ENCODE results near the gene PCYT2.
A peak's percentile ranks its signal among the peaks of the same experiment; 100 is the strongest.

The PCYT2 gene

GRCh38 chr17:81942167-81942553 lies 31.0 kb upstream of the PCYT2 start:
- DNase-seq = no peak

GRCh38 chr17:81941484-81942166 lies 30.4 kb upstream of the PCYT2 start:
- no peak for DNase-seq

- DNase-seq = no peak
Observed at GRCh38 chr17:81940538-81941483, 29.6 kb upstream of the PCYT2 start.

GRCh38 chr17:81939881-81940385 lies 28.7 kb upstream of the PCYT2 start:
- DNase-seq = no peak

- no peak for DNase-seq
Observed at GRCh38 chr17:81939218-81939617, 28.0 kb upstream of the PCYT2 start.

- no peak for DNase-seq
Observed at GRCh38 chr17:81935709-81936084, 24.5 kb upstream of the PCYT2 start.

GRCh38 chr17:81934850-81935708 lies 23.9 kb upstream of the PCYT2 start:
- no peak for DNase-seq

GRCh38 chr17:81934098-81934757 lies 23.0 kb upstream of the PCYT2 start:
- no peak for DNase-seq

- no peak for DNase-seq
Observed at GRCh38 chr17:81933178-81933699, 22.0 kb upstream of the PCYT2 start.

GRCh38 chr17:81932333-81932983 lies 21.3 kb upstream of the PCYT2 start:
- DNase-seq = no peak

- no peak for DNase-seq
Observed at GRCh38 chr17:81931557-81932332, 20.5 kb upstream of the PCYT2 start.

- DNase-seq = no peak
Observed at GRCh38 chr17:81931189-81931556, 20.0 kb upstream of the PCYT2 start.

- no peak for DNase-seq
Observed at GRCh38 chr17:81930142-81931125, 19.2 kb upstream of the PCYT2 start.

GRCh38 chr17:81929253-81930141 lies 18.3 kb upstream of the PCYT2 start:
- DNase-seq = no peak

- no peak for DNase-seq
Observed at GRCh38 chr17:81928544-81929252, 17.5 kb upstream of the PCYT2 start.

GRCh38 chr17:81927653-81928543 lies 16.7 kb upstream of the PCYT2 start, which contains the start of gene MAFG:
TSS of gene MAFG (minus strand) at chr17:81927735. CDS start at chr17:81923185, 4,550 bp downstream.
- peak; percentile 94 for DNase-seq
